Activated naive CD4-positive, alpha-beta T cell treated with anti-CD3 and anti-CD28 coated beads for 36 hours (primary cell): ENCODE data around the gene TMEM255B. TPM values are rescaled to one million over a fixed set of nuclear protein-coding genes. Genes with fewer than 3 reads are reported as not detected.
"Not testable (repeated sequence)": the region's sequence is repeated elsewhere in the genome, so short reads cannot be mapped to it uniquely, and the experiment has no call there.

ENCODE experiments used
- CTCF ChIA-PET: fragments of 350-600 bp; sonication (Branson Sonifier 250); formaldehyde crosslinking; loops from one replicate; lab custom pipeline; 2021; ENCODE audit warnings: antibody characterized with exemption; lab: Charles Lee
- DNase-seq: peaks from one replicate; pipeline ENCODE4 v3.0.0-alpha.2; 2020
- H3K27ac Mint-ChIP-seq: one replicate; pipeline ENCODE4 v1.8.0; 2021; ENCODE audit warnings: mild to moderate bottlenecking, mixed read lengths
- H3K27me3 Mint-ChIP-seq: one replicate; pipeline ENCODE4 v1.8.0; 2021; ENCODE audit warnings: low read depth, mixed read lengths
- H3K36me3 Mint-ChIP-seq: one replicate; pipeline ENCODE4 v1.8.0; 2021; ENCODE audit warnings: low read depth, mixed read lengths
- H3K4me1 Mint-ChIP-seq: one replicate; pipeline ENCODE4 v1.8.0; 2021; ENCODE audit warnings: low read depth, mixed read lengths
- H3K4me3 Mint-ChIP-seq: one replicate; pipeline ENCODE4 v1.8.0; 2021; ENCODE audit warnings: mild to moderate bottlenecking, moderate library complexity, mixed read lengths
- H3K9me3 Mint-ChIP-seq: one replicate; pipeline ENCODE4 v1.8.0; 2021; ENCODE audit warnings: mixed read lengths
- intact Hi-C: fragments of 100-400 bp; cut with micrococcal nuclease; formaldehyde crosslinking; loops from one replicate; pipeline ENCODE4 v1.15.1; 2023
- total RNA-seq, 2 experiments: library from RNA; stranded (reverse); gene quantifications; one replicate each; pipeline ENCODE4 v1.2.3, GENCODE V29; 2021

Gene TMEM255B
- total RNA-seq, 2 experiments from 2014 or later = 1.1 TPM

GRCh38 chr13:113781571-113781970 is 22.5 kb downstream of the TMEM255B start:
- Mint-ChIP-seq H3K27me3 (peaks cover 16% of the 10 kb centered on the region), H3K9me3 (no peaks in the 10 kb centered on the region), H3K27ac (no peak overlapping the region), H3K4me1 (no peaks in the 10 kb centered on the region), H3K4me3 (no peak overlapping the region), H3K36me3 (no peaks in the 10 kb centered on the region)
- CTCF ChIA-PET = no interaction called here
- intact Hi-C loops = no loop called here
- no peak for DNase-seq

DNA sequence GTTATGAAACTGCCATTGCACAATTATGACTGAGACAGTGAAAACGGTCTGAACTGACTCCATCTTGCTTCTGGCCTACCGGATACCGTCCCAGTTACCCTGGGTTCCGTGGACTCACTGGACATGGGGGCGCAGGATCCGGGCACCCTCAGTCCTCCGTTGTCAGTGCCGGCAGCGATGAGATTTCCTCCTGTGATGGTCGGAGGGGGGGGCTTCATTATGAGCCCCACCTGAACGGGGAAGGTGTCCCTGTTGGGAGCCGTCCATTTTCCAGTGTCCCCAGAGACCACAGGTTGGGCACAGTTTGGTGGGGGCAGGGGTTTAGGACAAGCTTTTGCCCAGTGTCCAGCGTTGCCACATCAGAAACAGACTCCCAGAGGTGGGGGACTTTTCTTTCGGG is 23.4 kb downstream of the TMEM255B start:
- no peak for DNase-seq
- intact Hi-C loops = no loop called here
- no peak overlapping the region for H3K4me3 Mint-ChIP-seq
- no peaks in the 10 kb centered on the region for H3K4me1 Mint-ChIP-seq
- H3K27ac Mint-ChIP-seq = no peak overlapping the region
- H3K9me3 Mint-ChIP-seq = no peaks in the 10 kb centered on the region
- peaks cover 16% of the 10 kb centered on the region for H3K27me3 Mint-ChIP-seq
- CTCF ChIA-PET = no interaction called here
- no peaks in the 10 kb centered on the region for H3K36me3 Mint-ChIP-seq

DNA sequence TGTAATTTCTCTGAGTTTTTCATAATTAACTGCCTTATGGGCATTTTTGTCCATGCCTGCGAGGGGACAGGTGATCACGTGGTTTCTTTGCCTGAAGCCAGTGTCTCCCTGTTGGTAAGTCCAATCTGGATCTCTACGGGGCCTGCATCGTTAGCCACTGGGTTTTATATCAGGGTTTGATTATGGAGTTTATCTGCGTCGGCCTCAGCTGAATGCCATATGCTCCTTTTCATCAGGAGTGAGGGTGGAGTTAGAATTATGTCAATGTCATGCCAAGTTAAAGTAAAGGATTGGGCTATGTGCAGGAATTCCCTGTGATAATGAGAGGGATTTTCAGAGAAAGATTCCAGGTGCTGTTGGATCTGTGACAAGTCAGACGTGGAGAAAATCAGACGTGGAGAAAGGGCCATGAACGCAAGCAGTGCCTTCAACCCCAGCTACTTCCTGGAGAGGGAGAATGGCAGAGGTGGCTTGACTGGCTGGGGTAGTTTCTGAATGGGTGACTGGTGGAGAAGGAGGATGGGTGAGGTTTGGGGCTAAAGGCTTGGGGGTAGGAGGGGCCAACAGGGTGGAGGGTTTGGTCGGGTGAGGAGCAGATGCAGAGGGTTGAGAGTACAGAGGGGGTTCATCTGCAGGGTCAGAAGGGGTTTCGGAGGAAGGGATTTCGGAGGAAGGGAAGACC is 24.3 kb downstream of the TMEM255B start:
- Mint-ChIP-seq H3K36me3 (no peaks in the 10 kb centered on the region), H3K4me1 (no peaks in the 10 kb centered on the region), H3K27me3 (peaks cover 13% of the 10 kb centered on the region), H3K4me3 (no peak overlapping the region), H3K9me3 (no peaks in the 10 kb centered on the region), H3K27ac (no peak overlapping the region)
- CTCF ChIA-PET = no interaction called here
- no peak for DNase-seq
- intact Hi-C loops = no loop called here

- DNase-seq = no peak
- CTCF ChIA-PET = no interaction called here
- H3K4me3 Mint-ChIP-seq = no peak overlapping the region
Observed at GRCh38 chr13:113783966-113784644, 25.1 kb downstream of the TMEM255B start.

DNA sequence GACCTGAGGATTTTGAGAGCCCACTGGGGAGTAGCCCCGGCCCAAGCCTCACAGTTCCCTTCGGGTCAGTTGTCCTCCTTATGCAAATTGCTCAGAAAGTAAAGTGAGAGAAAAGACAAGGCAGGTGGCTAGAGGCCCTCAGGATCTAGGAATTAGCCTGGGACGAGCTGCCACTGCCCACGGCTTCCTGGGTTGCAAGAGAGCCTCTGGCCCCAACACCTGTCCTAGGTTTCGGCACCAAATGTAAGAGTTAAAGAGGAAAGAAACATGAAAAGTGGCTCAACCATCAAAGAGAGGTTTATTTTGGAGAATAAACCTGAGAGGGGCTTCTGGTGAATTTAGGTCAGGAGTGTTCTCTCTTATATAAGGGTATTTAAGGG is 25.6 kb downstream of the TMEM255B start:
- DNase-seq = no peak
- CTCF ChIA-PET = no interaction called here
- peaks cover 10% of the 10 kb centered on the region for H3K27me3 Mint-ChIP-seq
- H3K4me1 Mint-ChIP-seq = no peaks in the 10 kb centered on the region
- no peaks in the 10 kb centered on the region for H3K36me3 Mint-ChIP-seq
- intact Hi-C loops = no loop called here
- no peaks in the 10 kb centered on the region for H3K9me3 Mint-ChIP-seq
- H3K27ac Mint-ChIP-seq = no peak overlapping the region
- no peak overlapping the region for H3K4me3 Mint-ChIP-seq

More at GRCh38 chr13:113783966-113784644, 25.1 kb downstream of the TMEM255B start:
- Mint-ChIP-seq H3K27ac (no peak overlapping the region), H3K36me3 (no peaks in the 10 kb centered on the region), H3K27me3 (peaks cover 11% of the 10 kb centered on the region), H3K4me1 (no peaks in the 10 kb centered on the region), H3K9me3 (no peaks in the 10 kb centered on the region)
- intact Hi-C loops = no loop called here

- DNase-seq = peak; percentile 48
- Mint-ChIP-seq H3K9me3 (no peaks in the 10 kb centered on the region), H3K27ac (no peak overlapping the region), H3K4me1 (no peaks in the 10 kb centered on the region), H3K4me3 (no peak overlapping the region), H3K27me3 (peaks cover 10% of the 10 kb centered on the region), H3K36me3 (no peaks in the 10 kb centered on the region)
- CTCF ChIA-PET = no interaction called here
- intact Hi-C loops = no loop called here
Observed at GRCh38 chr13:113785051-113786010, 26.3 kb downstream of the TMEM255B start.

- intact Hi-C loops = no loop called here
- Mint-ChIP-seq H3K27ac (no peak overlapping the region), H3K9me3 (no peaks in the 10 kb centered on the region), H3K27me3 (peaks cover 10% of the 10 kb centered on the region), H3K36me3 (no peaks in the 10 kb centered on the region), H3K4me1 (no peaks in the 10 kb centered on the region), H3K4me3 (no peak overlapping the region)
- CTCF ChIA-PET = interaction anchor here (0.6 kb wide), 1 partner anchor 607 kb away, joined by 3 read pairs; no protein-coding TSS in a partner anchor
- DNase-seq = no peak
Observed at GRCh38 chr13:113786262-113786841, 27.3 kb downstream of the TMEM255B start.

DNA sequence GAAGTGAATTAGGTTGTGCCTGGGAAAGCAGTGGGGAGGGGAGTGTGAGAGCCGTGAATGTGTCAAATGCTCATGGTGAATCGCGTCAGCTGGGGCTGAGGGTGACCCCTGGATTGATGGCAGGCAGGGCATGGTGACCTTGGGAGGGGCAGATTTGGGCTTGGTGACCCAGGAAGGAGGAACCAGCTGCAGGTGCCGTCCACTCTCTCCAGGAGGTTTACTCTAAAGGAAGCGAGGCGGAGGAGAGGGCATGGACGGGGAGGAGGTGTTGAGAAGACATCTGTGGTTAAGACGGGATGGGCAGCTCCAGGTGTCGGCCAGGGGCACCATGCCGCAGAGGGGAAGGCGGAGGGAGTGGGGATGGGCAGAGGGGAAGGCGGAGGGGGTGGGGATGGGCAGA is 28.7 kb downstream of the TMEM255B start:
- H3K4me1 Mint-ChIP-seq = no peaks in the 10 kb centered on the region
- no peak overlapping the region for H3K4me3 Mint-ChIP-seq
- H3K9me3 Mint-ChIP-seq = no peaks in the 10 kb centered on the region
- no peak overlapping the region for H3K27ac Mint-ChIP-seq
- no peaks in the 10 kb centered on the region for H3K36me3 Mint-ChIP-seq
- no peak for DNase-seq
- CTCF ChIA-PET = no interaction called here
- peaks cover 10% of the 10 kb centered on the region for H3K27me3 Mint-ChIP-seq
- intact Hi-C loops = no loop called here

DNA sequence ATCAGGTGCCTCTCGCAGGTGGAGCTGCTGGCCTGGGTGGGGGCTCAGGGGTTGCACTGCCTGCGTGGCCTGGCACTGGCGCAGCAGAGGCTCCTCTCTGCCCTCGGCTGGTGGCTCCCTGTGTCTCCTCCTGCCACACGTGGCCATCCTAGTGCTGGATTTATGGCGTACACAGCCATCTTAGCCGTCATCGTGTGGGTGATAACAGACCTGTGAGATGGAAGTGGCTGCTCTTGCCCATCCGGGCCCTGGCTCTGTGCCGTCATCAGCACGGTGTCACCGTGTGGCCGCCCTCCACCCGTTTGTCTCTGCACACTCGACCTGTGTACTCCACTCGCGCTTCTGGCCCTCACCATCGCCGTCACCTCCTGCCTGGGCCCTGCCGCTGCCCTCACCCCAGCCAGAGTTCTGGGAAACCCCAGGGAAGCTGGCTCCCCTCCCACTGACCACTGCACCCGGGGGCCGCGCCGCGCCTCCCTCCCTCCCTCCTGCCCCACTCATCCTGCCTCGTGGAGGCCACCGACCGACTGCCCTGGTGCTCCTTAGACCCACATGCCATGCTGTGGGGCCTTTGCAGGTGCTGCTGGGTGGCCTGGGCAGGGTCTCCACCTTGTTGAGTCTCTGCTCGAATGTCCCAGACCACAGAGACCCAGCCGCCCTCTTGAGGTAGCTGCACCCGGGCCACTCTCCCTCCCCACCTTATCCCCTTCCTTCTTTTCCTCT is 29.5 kb downstream of the TMEM255B start:
- H3K4me1 Mint-ChIP-seq = no peaks in the 10 kb centered on the region
- DNase-seq = no peak
- H3K4me3 Mint-ChIP-seq = no peak overlapping the region
- no peaks in the 10 kb centered on the region for H3K36me3 Mint-ChIP-seq
- CTCF ChIA-PET = no interaction called here
- intact Hi-C loops = no loop called here
- peaks cover 10% of the 10 kb centered on the region for H3K27me3 Mint-ChIP-seq
- H3K9me3 Mint-ChIP-seq = no peaks in the 10 kb centered on the region
- no peak overlapping the region for H3K27ac Mint-ChIP-seq

GRCh38 chr13:113789167-113789566 is 30.1 kb downstream of the TMEM255B start:
- Mint-ChIP-seq H3K36me3 (no peaks in the 10 kb centered on the region), H3K4me3 (no peak overlapping the region), H3K27ac (no peak overlapping the region), H3K9me3 (no peaks in the 10 kb centered on the region), H3K27me3 (peaks cover 10% of the 10 kb centered on the region), H3K4me1 (no peaks in the 10 kb centered on the region)
- DNase-seq = no peak
- intact Hi-C loops = no loop called here
- CTCF ChIA-PET = no interaction called here

DNA sequence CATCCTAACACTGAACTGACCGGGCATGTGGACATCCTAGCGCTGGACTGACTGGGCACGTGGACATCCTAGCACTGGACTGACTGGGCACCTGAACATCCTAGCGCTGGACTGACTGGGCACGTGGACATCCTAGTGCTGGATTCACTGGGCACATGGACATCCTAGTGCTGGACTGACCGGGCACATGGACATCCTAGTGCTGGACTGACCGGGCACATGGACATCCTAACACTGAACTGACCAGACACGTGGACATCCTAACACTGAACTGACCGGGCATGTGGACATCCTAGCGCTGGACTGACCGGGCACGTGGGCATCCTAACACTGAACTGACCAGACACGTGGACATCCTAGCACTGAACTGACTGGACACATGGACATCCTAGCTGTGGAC is 30.9 kb downstream of the TMEM255B start:
- CTCF ChIA-PET, H3K36me3 Mint-ChIP-seq, H3K27ac Mint-ChIP-seq, H3K27me3 Mint-ChIP-seq, DNase-seq, H3K4me1 Mint-ChIP-seq, H3K4me3 Mint-ChIP-seq, intact Hi-C loops, H3K9me3 Mint-ChIP-seq: not testable (repeated sequence)

GRCh38 chr13:113791226-113791625 is 32.2 kb downstream of the TMEM255B start:
- no peak overlapping the region for H3K4me3 Mint-ChIP-seq
- no peaks in the 10 kb centered on the region for H3K36me3 Mint-ChIP-seq
- DNase-seq = no peak
- H3K27me3 Mint-ChIP-seq = peaks cover 6% of the 10 kb centered on the region
- no peak overlapping the region for H3K27ac Mint-ChIP-seq
- intact Hi-C loops = no loop called here
- CTCF ChIA-PET = no interaction called here
- H3K4me1 Mint-ChIP-seq = no peaks in the 10 kb centered on the region
- H3K9me3 Mint-ChIP-seq = no peaks in the 10 kb centered on the region
